HEK293 (cell line): ENCODE measurements around the gene APOBEC4.

ENCODE experiments used
- CTCF ChIA-PET: fragments of 350-600 bp; formaldehyde crosslinking; extraction: SDS; loops from one replicate; lab custom pipeline; 2021; ENCODE audit warnings: antibody characterized with exemption; lab: Yijun Ruan, JAX
- POLR2A ChIA-PET: fragments of 300-600 bp; formaldehyde crosslinking; extraction: SDS; loops from one replicate; lab custom pipeline; 2020; ENCODE audit warnings: antibody characterized with exemption, inconsistent platforms; lab: Yijun Ruan, JAX
- H3K27ac ChIP-seq: fragments of 200-500 bp; sonication (Bioruptor generic); 2 replicates; pipeline ENCODE4 v1.5.1; 2014; ENCODE audit warnings: low read depth, low read length, control low read depth, inconsistent platforms; ENCODE audit errors: extremely low read depth
- H3K36me3 ChIP-seq, 2 experiments: fragments of 200-500 bp in 1 of 2; sonication (Bioruptor generic) in 1 of 2; 1 replicate in 1 of 2; 2 replicates in 1 of 2; pipeline ENCODE4 v1.5.1; 2014 to 2017; ENCODE audit warnings: inconsistent platforms in 2 of 2, low read length in 2 of 2; ENCODE audit not compliant: control insufficient read depth in 2 of 2, insufficient read depth in 1 of 2
- H3K4me1 ChIP-seq: fragments of 200-500 bp; sonication (Bioruptor generic); 2 replicates; pipeline ENCODE4 v1.5.1; 2014; ENCODE audit warnings: mild to moderate bottlenecking, low read length, inconsistent platforms; ENCODE audit not compliant: control insufficient read depth, insufficient read depth
- H3K4me3 ChIP-seq: 2 replicates; pipeline ENCODE4 v1.5.1; 2011; ENCODE audit warnings: low read depth, mild to moderate bottlenecking, control low read depth, low read length, moderate library complexity
- H3K9me3 ChIP-seq: fragments of 200-500 bp; sonication (Bioruptor generic); 2 replicates; pipeline ENCODE4 v1.5.1; 2014; ENCODE audit warnings: low read depth, low read length, inconsistent platforms; ENCODE audit not compliant: control insufficient read depth, insufficient read depth
- EGR2 ChIP-seq: fragments of 450-650 bp; formaldehyde crosslinking; IDR thresholded peaks from 2 replicates; pipeline ENCODE4 v1.5.1; 2016; ENCODE audit warnings: low read depth, missing biosample characterization, missing genetic modification characterization
- GLI2 ChIP-seq: fragments of 450-650 bp; formaldehyde crosslinking; IDR thresholded peaks from 2 replicates; pipeline ENCODE4; 2017; ENCODE audit warnings: missing biosample characterization, missing genetic modification characterization, low read depth, borderline replicate concordance
- ZBTB48 ChIP-seq: fragments of 450-650 bp; formaldehyde crosslinking; IDR thresholded peaks from 2 replicates; pipeline ENCODE4 v1.5.1; 2016; ENCODE audit warnings: missing biosample characterization, missing genetic modification characterization
- ZFHX2 ChIP-seq: fragments of 450-650 bp; formaldehyde crosslinking; conservative IDR thresholded peaks from 2 replicates; pipeline ENCODE4 v1.5.1; 2016; ENCODE audit warnings: missing biosample characterization, missing genetic modification characterization
- ZNF112 ChIP-seq: fragments of 450-650 bp; formaldehyde crosslinking; IDR thresholded peaks from 2 replicates; pipeline ENCODE4 v1.5.0; 2017; ENCODE audit warnings: missing biosample characterization, missing genetic modification characterization
- ZNF169 ChIP-seq: fragments of 450-650 bp; formaldehyde crosslinking; IDR thresholded peaks from 2 replicates; pipeline ENCODE4 v1.5.1; 2016; ENCODE audit warnings: missing biosample characterization, missing genetic modification characterization
- ZNF174 ChIP-seq: fragments of 450-650 bp; formaldehyde crosslinking; IDR thresholded peaks from 2 replicates; pipeline ENCODE4 v1.5.0; 2017; ENCODE audit warnings: missing biosample characterization, mild to moderate bottlenecking, missing genetic modification characterization
- ZNF184 ChIP-seq: fragments of 450-650 bp; IDR thresholded peaks from 2 replicates; pipeline ENCODE4 v1.5.1; 2018; ENCODE audit warnings: missing biosample characterization, mild to moderate bottlenecking, missing genetic modification characterization
- ZNF2 ChIP-seq: fragments of 450-650 bp; formaldehyde crosslinking; IDR thresholded peaks from 2 replicates; pipeline ENCODE4 v1.5.1; 2016; ENCODE audit warnings: missing biosample characterization, missing genetic modification characterization
- ZNF248 ChIP-seq: fragments of 450-650 bp; formaldehyde crosslinking; IDR thresholded peaks from 2 replicates; pipeline ENCODE4 v1.5.1; 2017; ENCODE audit warnings: missing biosample characterization, missing genetic modification characterization
- ZNF350 ChIP-seq: fragments of 450-650 bp; formaldehyde crosslinking; IDR thresholded peaks from 2 replicates; pipeline ENCODE4 v1.5.0; 2017; ENCODE audit warnings: missing biosample characterization, mild to moderate bottlenecking, missing genetic modification characterization
- ZNF423 ChIP-seq: fragments of 450-650 bp; formaldehyde crosslinking; IDR thresholded peaks from 2 replicates; pipeline ENCODE4 v1.5.1; 2016; ENCODE audit warnings: missing biosample characterization, missing genetic modification characterization
- ZNF510 ChIP-seq: fragments of 450-650 bp; formaldehyde crosslinking; IDR thresholded peaks from 2 replicates; pipeline ENCODE4 v1.5.1; 2018; ENCODE audit warnings: mild to moderate bottlenecking, missing genetic modification characterization, missing biosample characterization; ENCODE audit not compliant: insufficient replicate concordance
- ZNF544 ChIP-seq: fragments of 450-650 bp; formaldehyde crosslinking; IDR thresholded peaks from 2 replicates; pipeline ENCODE4 v1.5.0; 2017; ENCODE audit warnings: missing biosample characterization, missing genetic modification characterization
- ZNF561 ChIP-seq: fragments of 450-650 bp; IDR thresholded peaks from 2 replicates; pipeline ENCODE4 v1.5.1; 2018; ENCODE audit warnings: missing biosample characterization, missing genetic modification characterization, borderline replicate concordance
- ZNF660 ChIP-seq: fragments of 450-650 bp; IDR thresholded peaks from 2 replicates; pipeline ENCODE4 v1.5.1; 2018; ENCODE audit warnings: missing biosample characterization, mild to moderate bottlenecking, missing genetic modification characterization
- ZNF677 ChIP-seq: fragments of 450-650 bp; IDR thresholded peaks from 2 replicates; pipeline ENCODE4 v1.5.0; 2018; ENCODE audit warnings: missing biosample characterization, mild to moderate bottlenecking, missing genetic modification characterization, moderate library complexity
- ZNF776 ChIP-seq: fragments of 450-650 bp; formaldehyde crosslinking; IDR thresholded peaks from 2 replicates; pipeline ENCODE4 v1.5.0; 2017; ENCODE audit warnings: missing biosample characterization, missing genetic modification characterization, borderline replicate concordance
- ZNF777 ChIP-seq: fragments of 450-650 bp; formaldehyde crosslinking; IDR thresholded peaks from 2 replicates; pipeline ENCODE4 v1.5.1; 2017; ENCODE audit warnings: missing biosample characterization, missing genetic modification characterization, borderline replicate concordance
- TF ChIP-seq, protein P1 (sequence below): fragments of 450-650 bp; formaldehyde crosslinking; IDR thresholded peaks from 2 replicates; pipeline ENCODE4 v1.5.1; 2016; ENCODE audit warnings: missing biosample characterization, missing genetic modification characterization
- TF ChIP-seq, protein P2 (sequence below): fragments of 450-650 bp; formaldehyde crosslinking; IDR thresholded peaks from 2 replicates; pipeline ENCODE4 v1.5.1; 2016; ENCODE audit warnings: missing biosample characterization, missing genetic modification characterization
- TF ChIP-seq, protein P3 (sequence below): fragments of 450-650 bp; formaldehyde crosslinking; IDR thresholded peaks from 2 replicates; pipeline ENCODE4 v1.5.1; 2017; ENCODE audit warnings: missing biosample characterization, missing genetic modification characterization
- TF ChIP-seq, protein P4 (sequence below): fragments of 450-650 bp; formaldehyde crosslinking; IDR thresholded peaks from 2 replicates; pipeline ENCODE4 v1.5.1; 2017; ENCODE audit warnings: missing biosample characterization, missing genetic modification characterization
- TF ChIP-seq, protein P5 (sequence below): fragments of 450-650 bp; formaldehyde crosslinking; IDR thresholded peaks from 2 replicates; pipeline ENCODE4 v1.5.1; 2016; ENCODE audit warnings: missing biosample characterization, missing genetic modification characterization

APOBEC4 gene

DNA sequence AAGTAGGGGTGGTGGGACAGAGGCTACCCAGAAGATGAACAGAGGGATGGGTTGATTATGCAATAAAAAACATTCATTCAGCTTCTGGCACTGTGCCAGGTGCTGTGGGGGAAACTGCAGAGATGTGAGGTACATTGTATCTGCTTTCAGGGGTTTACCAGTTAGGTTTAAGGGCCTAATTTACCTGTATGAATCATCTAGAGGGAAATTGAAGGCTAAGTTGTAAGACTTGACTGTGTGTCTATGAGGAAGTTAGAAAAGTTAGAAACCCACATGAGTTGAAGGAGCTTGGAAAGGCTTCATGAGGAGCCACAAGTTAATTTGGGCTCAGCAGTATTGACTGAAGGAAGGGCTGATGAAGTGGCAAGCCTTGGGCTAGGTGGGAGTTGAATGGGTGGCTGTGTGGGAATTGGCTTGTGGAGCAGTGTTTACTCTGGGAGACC is 36.7 kb upstream of the APOBEC4 start:
- H3K36me3 ChIP-seq = no peaks in the 10 kb centered on the region
- ChIA-PET POLR2A (no interaction called here), CTCF (interaction anchor here (2.9 kb wide), 1 partner anchor 34 kb away, joined by 15 read pairs; no protein-coding TSS in a partner anchor)
- H3K4me3 ChIP-seq = no peak overlapping the region
- TF ChIP-seq, protein P1, sequence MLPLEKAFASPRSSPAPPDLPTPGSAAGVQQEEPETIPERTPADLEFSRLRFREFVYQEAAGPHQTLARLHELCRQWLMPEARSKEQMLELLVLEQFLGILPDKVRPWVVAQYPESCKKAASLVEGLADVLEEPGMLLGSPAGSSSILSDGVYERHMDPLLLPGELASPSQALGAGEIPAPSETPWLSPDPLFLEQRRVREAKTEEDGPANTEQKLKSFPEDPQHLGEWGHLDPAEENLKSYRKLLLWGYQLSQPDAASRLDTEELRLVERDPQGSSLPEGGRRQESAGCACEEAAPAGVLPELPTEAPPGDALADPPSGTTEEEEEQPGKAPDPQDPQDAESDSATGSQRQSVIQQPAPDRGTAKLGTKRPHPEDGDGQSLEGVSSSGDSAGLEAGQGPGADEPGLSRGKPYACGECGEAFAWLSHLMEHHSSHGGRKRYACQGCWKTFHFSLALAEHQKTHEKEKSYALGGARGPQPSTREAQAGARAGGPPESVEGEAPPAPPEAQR (tag by site-specific recombination) = no peak
- peak; percentile 77; the same call in 1 of the 2 replicates for TF ChIP-seq ZNF174
- no peak for TF ChIP-seq ZNF169
- peak; percentile 78; the same call in 1 of the 2 replicates for TF ChIP-seq ZNF112 (tag by site-specific recombination)
- TF ChIP-seq ZNF777 (tag by site-specific recombination) = no peak
- TF ChIP-seq, protein P2, sequence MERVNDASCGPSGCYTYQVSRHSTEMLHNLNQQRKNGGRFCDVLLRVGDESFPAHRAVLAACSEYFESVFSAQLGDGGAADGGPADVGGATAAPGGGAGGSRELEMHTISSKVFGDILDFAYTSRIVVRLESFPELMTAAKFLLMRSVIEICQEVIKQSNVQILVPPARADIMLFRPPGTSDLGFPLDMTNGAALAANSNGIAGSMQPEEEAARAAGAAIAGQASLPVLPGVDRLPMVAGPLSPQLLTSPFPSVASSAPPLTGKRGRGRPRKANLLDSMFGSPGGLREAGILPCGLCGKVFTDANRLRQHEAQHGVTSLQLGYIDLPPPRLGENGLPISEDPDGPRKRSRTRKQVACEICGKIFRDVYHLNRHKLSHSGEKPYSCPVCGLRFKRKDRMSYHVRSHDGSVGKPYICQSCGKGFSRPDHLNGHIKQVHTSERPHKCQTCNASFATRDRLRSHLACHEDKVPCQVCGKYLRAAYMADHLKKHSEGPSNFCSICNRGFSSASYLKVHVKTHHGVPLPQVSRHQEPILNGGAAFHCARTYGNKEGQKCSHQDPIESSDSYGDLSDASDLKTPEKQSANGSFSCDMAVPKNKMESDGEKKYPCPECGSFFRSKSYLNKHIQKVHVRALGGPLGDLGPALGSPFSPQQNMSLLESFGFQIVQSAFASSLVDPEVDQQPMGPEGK (tag by site-specific recombination) = no peak
- no peak for TF ChIP-seq ZNF677 (tag by site-specific recombination)
- 0 out of 2 replicates have a peak, but pooled peaks have one; percentile 39 for TF ChIP-seq ZNF561
- peak; percentile 51; the same call in 1 of the 2 replicates for TF ChIP-seq ZNF544 (tag by site-specific recombination)
- peak; percentile 90 for TF ChIP-seq ZFHX2 (tag by site-specific recombination)
- TF ChIP-seq, protein P3, sequence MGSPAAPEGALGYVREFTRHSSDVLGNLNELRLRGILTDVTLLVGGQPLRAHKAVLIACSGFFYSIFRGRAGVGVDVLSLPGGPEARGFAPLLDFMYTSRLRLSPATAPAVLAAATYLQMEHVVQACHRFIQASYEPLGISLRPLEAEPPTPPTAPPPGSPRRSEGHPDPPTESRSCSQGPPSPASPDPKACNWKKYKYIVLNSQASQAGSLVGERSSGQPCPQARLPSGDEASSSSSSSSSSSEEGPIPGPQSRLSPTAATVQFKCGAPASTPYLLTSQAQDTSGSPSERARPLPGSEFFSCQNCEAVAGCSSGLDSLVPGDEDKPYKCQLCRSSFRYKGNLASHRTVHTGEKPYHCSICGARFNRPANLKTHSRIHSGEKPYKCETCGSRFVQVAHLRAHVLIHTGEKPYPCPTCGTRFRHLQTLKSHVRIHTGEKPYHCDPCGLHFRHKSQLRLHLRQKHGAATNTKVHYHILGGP (tag by site-specific recombination) = peak; percentile 66; the same call in 1 of the 2 replicates
- TF ChIP-seq EGR2 = peak; percentile 91
- 0 out of 2 replicates have a peak, but pooled peaks have one; percentile 37 for TF ChIP-seq ZNF184
- no peak for TF ChIP-seq GLI2 (tag by site-specific recombination)
- TF ChIP-seq ZNF510 (tag by site-specific recombination) = peak; percentile 69
- TF ChIP-seq ZNF2 (tag by site-specific recombination) = no peak
- no peak for TF ChIP-seq ZNF423 (tag by site-specific recombination)
- TF ChIP-seq ZBTB48 = no peak
- peak; percentile 73 for TF ChIP-seq ZNF660
- peak; percentile 51; the same call in 1 of the 2 replicates for TF ChIP-seq ZNF776
- TF ChIP-seq, protein P4, sequence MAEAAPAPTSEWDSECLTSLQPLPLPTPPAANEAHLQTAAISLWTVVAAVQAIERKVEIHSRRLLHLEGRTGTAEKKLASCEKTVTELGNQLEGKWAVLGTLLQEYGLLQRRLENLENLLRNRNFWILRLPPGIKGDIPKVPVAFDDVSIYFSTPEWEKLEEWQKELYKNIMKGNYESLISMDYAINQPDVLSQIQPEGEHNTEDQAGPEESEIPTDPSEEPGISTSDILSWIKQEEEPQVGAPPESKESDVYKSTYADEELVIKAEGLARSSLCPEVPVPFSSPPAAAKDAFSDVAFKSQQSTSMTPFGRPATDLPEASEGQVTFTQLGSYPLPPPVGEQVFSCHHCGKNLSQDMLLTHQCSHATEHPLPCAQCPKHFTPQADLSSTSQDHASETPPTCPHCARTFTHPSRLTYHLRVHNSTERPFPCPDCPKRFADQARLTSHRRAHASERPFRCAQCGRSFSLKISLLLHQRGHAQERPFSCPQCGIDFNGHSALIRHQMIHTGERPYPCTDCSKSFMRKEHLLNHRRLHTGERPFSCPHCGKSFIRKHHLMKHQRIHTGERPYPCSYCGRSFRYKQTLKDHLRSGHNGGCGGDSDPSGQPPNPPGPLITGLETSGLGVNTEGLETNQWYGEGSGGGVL (tag by site-specific recombination) = peak; percentile 63
- TF ChIP-seq ZNF350 (tag by site-specific recombination) = peak; percentile 77; the same call in 1 of the 2 replicates
- TF ChIP-seq ZNF248 (tag by site-specific recombination) = 0 out of 2 replicates have a peak, but pooled peaks have one; percentile 50
- TF ChIP-seq, protein P5, sequence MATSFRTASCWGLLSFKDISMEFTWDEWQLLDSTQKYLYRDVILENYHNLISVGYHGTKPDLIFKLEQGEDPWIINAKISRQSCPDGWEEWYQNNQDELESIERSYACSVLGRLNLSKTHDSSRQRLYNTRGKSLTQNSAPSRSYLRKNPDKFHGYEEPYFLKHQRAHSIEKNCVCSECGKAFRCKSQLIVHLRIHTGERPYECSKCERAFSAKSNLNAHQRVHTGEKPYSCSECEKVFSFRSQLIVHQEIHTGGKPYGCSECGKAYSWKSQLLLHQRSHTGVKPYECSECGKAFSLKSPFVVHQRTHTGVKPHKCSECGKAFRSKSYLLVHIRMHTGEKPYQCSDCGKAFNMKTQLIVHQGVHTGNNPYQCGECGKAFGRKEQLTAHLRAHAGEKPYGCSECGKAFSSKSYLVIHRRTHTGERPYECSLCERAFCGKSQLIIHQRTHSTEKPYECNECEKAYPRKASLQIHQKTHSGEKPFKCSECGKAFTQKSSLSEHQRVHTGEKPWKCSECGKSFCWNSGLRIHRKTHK (tag by site-specific recombination) = 0 out of 2 replicates have a peak, but pooled peaks have one; percentile 11
- no peak overlapping the region for H3K27ac ChIP-seq
- no peaks in the 10 kb centered on the region for H3K4me1 ChIP-seq
- H3K9me3 ChIP-seq = no peaks in the 10 kb centered on the region
